Neural cell (in vitro differentiated cells): ENCODE measurements around the gene AFF3. TPM values are rescaled to one million over a fixed set of nuclear protein-coding genes. Genes with fewer than 3 reads are reported as not detected.

ENCODE experiments used
- H2AFZ ChIP-seq: fragments of 200-600, 300-800 bp; sonication (generic), shearing (Covaris generic); 2 replicates; pipeline ENCODE4 v1.6.0; 2014; ENCODE audit warnings: low read depth, mild to moderate bottlenecking, antibody characterized with exemption, low read length, moderate library complexity
- H3F3A ChIP-seq: fragments of 200-600 bp; shearing (Covaris generic); 2 replicates; pipeline ENCODE4 v1.6.1; 2016; ENCODE audit warnings: mild to moderate bottlenecking, moderate library complexity, mixed read lengths, antibody characterized with exemption, low read length; ENCODE audit not compliant: insufficient read depth, poor library complexity, severe bottlenecking
- H3K27ac ChIP-seq: fragments of 200-600, 300-800 bp; sonication (generic), shearing (Covaris generic); 2 replicates; pipeline ENCODE4 v1.5.1; 2014; ENCODE audit warnings: mild to moderate bottlenecking, low read length, moderate library complexity
- H3K27me3 ChIP-seq: fragments of 300-800, 200-600 bp; sonication (generic), shearing (Covaris generic); 2 replicates; pipeline ENCODE4 v1.6.0; 2014; ENCODE audit warnings: mild to moderate bottlenecking, low read depth, low read length, moderate library complexity; ENCODE audit not compliant: insufficient read depth
- H3K36me3 ChIP-seq: fragments of 300-800, 200-600 bp; sonication (generic), shearing (Covaris generic); 2 replicates; pipeline ENCODE4 v1.5.1; 2014; ENCODE audit warnings: mild to moderate bottlenecking, antibody characterized with exemption, low read length, moderate library complexity; ENCODE audit not compliant: insufficient read depth
- H3K4me2 ChIP-seq: fragments of 300-800, 200-600 bp; sonication (generic), shearing (Covaris generic); 2 replicates; pipeline ENCODE4 v1.6.0; 2014; ENCODE audit warnings: mild to moderate bottlenecking, low read length
- H3K4me3 ChIP-seq: fragments of 300-800, 200-600 bp; sonication (generic), shearing (Covaris generic); 2 replicates; pipeline ENCODE4 v1.5.1; 2014; ENCODE audit warnings: mild to moderate bottlenecking, low read length, moderate library complexity
- H3K79me2 ChIP-seq: fragments of 200-600 bp; shearing (Covaris generic); replicated peaks from 2 replicates; pipeline ENCODE4 v1.6.0; 2014; ENCODE audit warnings: mild to moderate bottlenecking, low read length, moderate library complexity; ENCODE audit not compliant: insufficient read depth
- H3K9ac ChIP-seq: fragments of 300-800, 200-600 bp; sonication (generic), shearing (Covaris generic); 2 replicates; pipeline ENCODE4 v1.6.1; 2016; ENCODE audit warnings: mild to moderate bottlenecking, low read length, mixed read lengths
- H3K9me2 ChIP-seq: fragments of 200-600 bp; shearing (Covaris generic); 2 replicates; pipeline ENCODE4 v1.6.1; 2016; ENCODE audit warnings: mild to moderate bottlenecking, low read length, mixed read lengths; ENCODE audit not compliant: insufficient read depth
- H3K9me3 ChIP-seq: fragments of 200-600, 300-800 bp; sonication (generic), shearing (Covaris generic); 2 replicates; pipeline ENCODE4 v1.6.1; 2016; ENCODE audit warnings: mild to moderate bottlenecking, mixed run types, low read length, moderate library complexity, mixed read lengths
- H4K20me1 ChIP-seq: fragments of 200-600 bp; shearing (Covaris generic); 2 replicates; pipeline ENCODE4 v1.6.1; 2016; ENCODE audit warnings: mild to moderate bottlenecking, mixed run types; ENCODE audit not compliant: insufficient read depth
- CTCF ChIP-seq: fragments of 450-650 bp; IDR thresholded peaks from 2 replicates; pipeline ENCODE4 v1.5.1; 2014; ENCODE audit warnings: antibody characterized with exemption, mild to moderate bottlenecking, moderate library complexity; ENCODE audit not compliant: poor library complexity, severe bottlenecking
- EP300 ChIP-seq: fragments of 450-650 bp; conservative IDR thresholded peaks from 2 replicates; pipeline ENCODE4 v1.6.1; 2014; ENCODE audit warnings: antibody characterized with exemption, mild to moderate bottlenecking, moderate library complexity; ENCODE audit not compliant: poor library complexity, severe bottlenecking
- EZH2 ChIP-seq: fragments of 200-600, 300-800 bp; shearing (Covaris generic), sonication (generic); IDR thresholded peaks from 2 replicates; pipeline ENCODE4 v1.6.1; 2014; ENCODE audit warnings: antibody characterized with exemption, low read length, borderline replicate concordance, mild to moderate bottlenecking; ENCODE audit not compliant: insufficient read depth, poor library complexity, severe bottlenecking
- MXI1 ChIP-seq: fragments of 450-650 bp; conservative IDR thresholded peaks from 2 replicates; pipeline ENCODE4 v1.6.1; 2014; ENCODE audit warnings: antibody characterized with exemption, mild to moderate bottlenecking; ENCODE audit not compliant: poor library complexity, severe bottlenecking
- POLR2AphosphoS5 ChIP-seq: IDR thresholded peaks from 2 replicates; pipeline ENCODE4 v1.6.1; 2012
- RAD21 ChIP-seq: fragments of 450-650 bp; conservative IDR thresholded peaks from 2 replicates; pipeline ENCODE4 v1.6.1; 2014; ENCODE audit warnings: antibody characterized with exemption, mild to moderate bottlenecking, moderate library complexity
- REST ChIP-seq: IDR thresholded peaks from 2 replicates; pipeline ENCODE4 v1.6.1; 2012; ENCODE audit warnings: borderline replicate concordance
- SMC3 ChIP-seq: fragments of 450-650 bp; conservative IDR thresholded peaks from 2 replicates; pipeline ENCODE4 v1.6.1; 2014; ENCODE audit warnings: antibody characterized with exemption, mild to moderate bottlenecking, moderate library complexity; ENCODE audit not compliant: poor library complexity
- TAF1 ChIP-seq: IDR thresholded peaks from 2 replicates; pipeline ENCODE4 v1.6.1; 2012; ENCODE audit warnings: low read depth
- polyA plus RNA-seq: library from polyadenylated mRNA; depleted of rRNA; stranded (reverse); fragments of >200 nt; gene quantifications from 2 replicates; pipeline ENCODE4 v1.2.3, GENCODE V29; 2014

The AFF3 gene
- polyA plus RNA-seq, 1 donor from 2014 or later = 5.1 TPM

GRCh38 chr2:100126201-100126600 lies 16.2 kb downstream of the AFF3 start:
- Histone ChIP-seq H3K79me2 (no peaks in the 10 kb centered on the region), H3F3A (no peaks in the 10 kb centered on the region), H3K4me3 (no peak overlapping the region), H3K9me3 (no peaks in the 10 kb centered on the region), H3K27me3 (no peaks in the 10 kb centered on the region), H3K9me2 (no peaks in the 10 kb centered on the region), H3K4me2 (no peak overlapping the region), H4K20me1 (no peaks in the 10 kb centered on the region), H3K9ac (no peak overlapping the region), H2AFZ (no peak overlapping the region), H3K27ac (no peak overlapping the region), H3K36me3 (no peaks in the 10 kb centered on the region)
- no peak for TF ChIP-seq SMC3
- TF ChIP-seq TAF1 = no peak
- TF ChIP-seq MXI1 = no peak
- TF ChIP-seq EP300 = no peak
- TF ChIP-seq POLR2AphosphoS5 = no peak
- TF ChIP-seq RAD21 = no peak
- TF ChIP-seq EZH2 = no peak
- TF ChIP-seq CTCF = no peak
- TF ChIP-seq REST = no peak

- TF ChIP-seq RAD21 = no peak
- TF ChIP-seq POLR2AphosphoS5 = no peak
- no peak for TF ChIP-seq EZH2
- TF ChIP-seq MXI1 = no peak
- TF ChIP-seq CTCF = no peak
- TF ChIP-seq TAF1 = no peak
- TF ChIP-seq SMC3 = no peak
- no peak for TF ChIP-seq REST
- TF ChIP-seq EP300 = no peak
- Histone ChIP-seq H3K36me3 (no peaks in the 10 kb centered on the region), H4K20me1 (no peaks in the 10 kb centered on the region), H3K9me3 (no peaks in the 10 kb centered on the region), H3K27me3 (no peaks in the 10 kb centered on the region), H3K4me3 (no peak overlapping the region), H2AFZ (no peak overlapping the region), H3K9me2 (no peaks in the 10 kb centered on the region), H3K79me2 (no peaks in the 10 kb centered on the region), H3F3A (no peaks in the 10 kb centered on the region), H3K27ac (no peak overlapping the region), H3K4me2 (no peak overlapping the region), H3K9ac (no peak overlapping the region)
Observed at GRCh38 chr2:100125626-100126025, 16.8 kb downstream of the AFF3 start.
